Effector CD4-positive, alpha-beta T cell (primary cell): Measurements from ENCODE around the gene PTK7.
"Not testable (repeated sequence)": the region's sequence is repeated elsewhere in the genome, so short reads cannot be mapped to it uniquely, and the experiment has no call there.

ENCODE experiments used
- DNase-seq: peaks from one replicate; pipeline ENCODE4 v3.0.0-alpha.2; 2020

The PTK7 gene

GRCh38 chr6:43120101-43120763, 44.1 kb downstream of the PTK7 start:
- no peak for DNase-seq

DNA sequence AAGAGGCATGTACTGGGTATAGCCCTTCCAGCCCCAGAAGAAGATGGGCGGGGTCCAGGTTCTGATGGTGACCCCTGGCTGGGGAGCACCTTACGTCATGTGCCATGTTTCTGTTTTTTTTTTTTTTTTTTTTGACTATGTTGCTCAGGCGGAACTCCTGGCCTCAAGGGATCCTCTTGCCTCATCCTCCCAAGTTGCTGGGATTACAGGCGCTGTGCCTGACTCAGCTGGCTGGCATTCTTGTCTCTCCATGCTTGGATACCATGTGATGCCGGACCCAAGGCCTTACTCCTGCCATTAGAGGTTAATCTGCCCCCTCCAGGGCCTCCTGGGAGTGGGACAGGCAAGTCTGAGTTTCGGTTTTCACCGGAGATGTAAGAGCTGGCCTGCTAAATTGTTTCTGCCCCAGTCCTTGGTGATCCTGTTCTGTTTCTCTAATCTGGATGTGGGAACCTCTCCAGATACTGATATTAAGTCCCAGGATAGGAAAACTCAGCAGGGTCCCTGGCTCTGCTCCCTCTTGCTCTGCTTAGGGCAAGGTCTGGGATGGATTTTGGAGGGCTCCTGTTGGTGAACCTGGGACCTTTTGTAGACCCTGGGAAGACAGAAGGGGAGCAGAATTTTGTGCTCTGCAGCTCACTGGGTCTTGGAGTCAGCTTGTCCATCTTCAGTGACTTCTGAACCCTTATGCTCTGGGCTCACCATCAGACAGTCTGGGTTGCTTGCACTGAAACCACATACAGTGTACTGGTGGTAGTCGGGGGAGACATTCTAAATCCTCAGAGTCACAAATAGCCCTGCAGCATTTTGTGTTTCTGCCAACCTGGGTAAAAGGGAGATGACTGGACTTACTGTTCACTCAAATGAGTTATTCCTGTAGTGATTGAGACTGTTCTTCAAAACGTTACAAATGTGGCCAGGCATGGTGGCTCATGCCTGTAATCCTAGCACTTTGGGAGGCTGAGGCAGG, 45.1 kb downstream of the PTK7 start:
- DNase-seq, result no peak

- no peak for DNase-seq
Measured at GRCh38 chr6:43122146-43122545, 46.0 kb downstream of the PTK7 start.

DNA sequence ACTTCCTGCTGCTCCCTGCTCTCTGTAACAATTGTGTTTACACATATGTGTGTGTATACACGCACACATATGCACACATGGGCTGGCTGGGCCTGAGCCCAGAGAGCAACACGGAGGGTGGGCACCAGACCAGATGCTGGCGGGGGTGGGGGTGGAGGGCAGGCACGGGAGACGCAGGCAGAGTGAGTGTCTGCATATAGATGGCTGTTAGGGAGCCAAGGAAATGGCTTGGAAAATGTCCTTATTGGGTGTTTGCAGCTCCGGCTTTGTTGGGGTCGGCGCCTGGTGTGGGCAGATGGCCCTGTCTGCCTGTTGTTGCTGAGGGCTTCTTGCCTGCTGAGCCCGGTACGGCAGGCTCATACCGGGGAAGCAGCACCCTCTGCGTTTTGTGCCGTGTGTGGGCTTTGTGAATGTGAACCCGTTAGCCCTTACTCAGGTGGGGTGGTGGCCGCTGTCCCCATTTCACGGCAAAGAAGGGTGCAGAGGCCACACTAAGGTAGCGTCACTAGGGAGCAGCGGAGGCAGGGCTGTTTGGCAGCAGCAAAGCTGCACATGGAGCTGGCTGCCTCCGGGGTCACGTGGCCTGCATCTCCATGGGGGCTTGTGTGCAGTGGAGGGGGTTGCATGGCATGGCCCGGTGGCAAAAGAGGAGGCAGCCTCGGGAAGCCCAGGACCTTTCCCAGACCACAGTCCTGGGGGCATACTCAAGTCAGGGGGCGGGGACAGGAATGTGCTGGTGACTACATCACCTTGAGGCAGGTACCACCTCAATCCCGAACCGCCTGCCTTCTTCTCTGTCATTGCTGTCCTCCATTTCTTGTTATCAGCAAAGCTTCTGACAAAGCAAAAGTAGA, 47.6 kb downstream of the PTK7 start:
- no peak for DNase-seq

DNA sequence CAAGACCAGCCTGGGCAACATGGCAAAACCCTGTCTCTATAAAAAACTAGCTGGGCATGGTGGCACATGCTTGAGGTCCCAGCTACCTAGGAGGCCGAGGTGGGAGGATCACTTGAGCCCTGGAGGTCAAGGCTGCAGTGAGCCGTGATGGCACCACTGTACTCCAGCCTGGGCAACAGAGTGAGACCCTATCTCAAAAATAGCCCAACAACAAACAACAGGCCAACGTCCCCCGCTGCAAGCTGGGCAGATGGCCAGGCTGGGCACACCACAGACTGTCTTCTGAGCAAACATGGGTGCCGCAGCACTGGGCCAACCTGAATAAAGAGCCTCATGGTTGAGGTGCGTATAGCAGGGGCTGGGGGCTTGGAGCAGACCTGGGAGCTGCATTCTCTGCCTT, 48.4 kb downstream of the PTK7 start:
- DNase-seq, result no peak

GRCh38 chr6:43125119-43125518, 49.0 kb downstream of the PTK7 start:
- no peak for DNase-seq

GRCh38 chr6:43125555-43125954, 49.4 kb downstream of the PTK7 start:
- no peak for DNase-seq

DNA sequence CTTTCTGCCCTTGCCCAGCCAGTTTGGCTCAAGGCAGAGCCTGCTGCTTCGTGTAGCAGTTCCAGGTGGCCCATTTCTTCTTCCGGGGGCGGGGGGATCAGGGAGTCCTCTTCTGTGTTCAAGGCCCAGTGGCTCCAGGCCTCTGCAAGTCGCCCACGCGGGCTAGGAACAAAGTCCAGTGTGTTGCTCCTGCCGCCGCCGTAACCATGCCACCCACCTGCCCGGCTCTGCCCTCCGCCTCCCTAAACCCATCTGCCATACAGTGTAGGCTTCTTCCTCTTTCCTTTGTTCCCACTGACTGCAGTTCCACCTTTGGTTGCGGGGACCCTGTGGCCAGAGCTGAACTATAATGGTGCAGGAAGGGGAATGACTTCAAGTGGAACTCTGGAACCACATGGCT, 51.1 kb downstream of the PTK7 start:
- DNase-seq, result no peak

- DNase-seq, result no peak
Measured at GRCh38 chr6:43127877-43128276, 51.8 kb downstream of the PTK7 start.

DNA sequence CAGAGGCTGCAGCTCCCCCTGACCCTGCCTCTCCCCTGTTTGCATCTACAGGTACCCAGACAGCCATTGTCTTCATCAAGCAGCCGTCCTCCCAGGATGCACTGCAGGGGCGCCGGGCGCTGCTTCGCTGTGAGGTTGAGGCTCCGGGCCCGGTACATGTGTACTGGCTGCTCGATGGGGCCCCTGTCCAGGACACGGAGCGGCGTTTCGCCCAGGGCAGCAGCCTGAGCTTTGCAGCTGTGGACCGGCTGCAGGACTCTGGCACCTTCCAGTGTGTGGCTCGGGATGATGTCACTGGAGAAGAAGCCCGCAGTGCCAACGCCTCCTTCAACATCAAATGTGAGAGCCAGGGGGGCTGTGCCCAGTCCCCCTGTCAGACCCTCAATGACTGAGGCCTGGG, 52.8 kb downstream of the PTK7 start:
- no peak for DNase-seq

- DNase-seq, result no peak
Measured at GRCh38 chr6:43129434-43130194, 53.5 kb downstream of the PTK7 start.

DNA sequence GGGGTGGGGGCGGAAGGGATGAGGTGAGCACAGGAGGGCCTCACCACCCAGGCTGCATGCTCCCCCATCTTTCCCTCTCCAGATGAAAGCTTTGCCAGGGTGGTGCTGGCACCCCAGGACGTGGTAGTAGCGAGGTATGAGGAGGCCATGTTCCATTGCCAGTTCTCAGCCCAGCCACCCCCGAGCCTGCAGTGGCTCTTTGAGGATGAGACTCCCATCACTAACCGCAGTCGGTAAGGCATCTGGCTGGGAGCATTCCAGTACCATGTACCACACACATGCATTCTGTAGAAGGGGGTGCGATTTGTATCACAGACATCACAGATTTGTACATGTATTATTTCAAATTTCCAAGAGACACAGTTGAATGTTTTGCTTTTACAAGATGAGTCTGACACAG, 54.3 kb downstream of the PTK7 start:
- DNase-seq, result no peak

DNA sequence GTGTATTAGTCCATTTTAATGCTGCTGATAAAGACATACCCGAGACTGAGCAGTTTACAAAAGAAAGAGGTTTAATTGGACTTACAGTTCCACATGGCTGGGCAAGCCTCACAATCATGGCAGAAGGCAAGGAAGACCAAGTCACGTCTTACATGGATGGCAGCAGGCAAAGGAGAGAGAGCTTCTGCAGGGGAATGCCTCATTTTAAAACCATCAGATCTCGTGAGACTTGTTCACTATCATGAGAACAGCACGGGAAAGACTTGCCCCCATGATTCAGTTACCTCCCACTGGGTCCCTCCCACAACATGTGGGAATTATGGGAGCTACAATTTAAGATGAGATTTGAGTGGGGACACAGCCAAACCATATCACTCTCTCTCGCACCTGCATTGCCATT, 55.3 kb downstream of the PTK7 start:
- not testable (repeated sequence) for DNase-seq

GRCh38 chr6:43138267-43138666, 62.2 kb downstream of the PTK7 start:
- DNase-seq, result no peak

GRCh38 chr6:43139973-43140372, 63.9 kb downstream of the PTK7 start:
- DNase-seq, result not testable (repeated sequence)

- no peak for DNase-seq
Measured at GRCh38 chr6:43141644-43142043, 65.5 kb downstream of the PTK7 start.

DNA sequence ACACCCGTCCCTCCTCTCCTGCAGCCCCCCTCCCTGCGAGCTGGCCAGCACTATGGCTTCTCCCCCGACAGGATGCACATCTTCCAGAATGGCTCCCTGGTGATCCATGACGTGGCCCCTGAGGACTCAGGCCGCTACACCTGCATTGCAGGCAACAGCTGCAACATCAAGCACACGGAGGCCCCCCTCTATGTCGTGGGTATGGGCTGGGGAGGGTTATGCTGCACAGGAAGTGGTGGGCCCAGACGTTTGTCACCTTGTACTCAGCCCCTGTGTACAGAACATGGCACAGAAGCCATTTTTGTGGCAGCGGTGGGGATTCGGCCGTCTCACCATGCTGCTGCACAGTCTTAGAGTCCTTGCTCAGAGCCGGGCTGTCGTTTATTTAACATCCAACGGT, 66.0 kb downstream of the PTK7 start:
- peak; percentile 7 for DNase-seq

DNA sequence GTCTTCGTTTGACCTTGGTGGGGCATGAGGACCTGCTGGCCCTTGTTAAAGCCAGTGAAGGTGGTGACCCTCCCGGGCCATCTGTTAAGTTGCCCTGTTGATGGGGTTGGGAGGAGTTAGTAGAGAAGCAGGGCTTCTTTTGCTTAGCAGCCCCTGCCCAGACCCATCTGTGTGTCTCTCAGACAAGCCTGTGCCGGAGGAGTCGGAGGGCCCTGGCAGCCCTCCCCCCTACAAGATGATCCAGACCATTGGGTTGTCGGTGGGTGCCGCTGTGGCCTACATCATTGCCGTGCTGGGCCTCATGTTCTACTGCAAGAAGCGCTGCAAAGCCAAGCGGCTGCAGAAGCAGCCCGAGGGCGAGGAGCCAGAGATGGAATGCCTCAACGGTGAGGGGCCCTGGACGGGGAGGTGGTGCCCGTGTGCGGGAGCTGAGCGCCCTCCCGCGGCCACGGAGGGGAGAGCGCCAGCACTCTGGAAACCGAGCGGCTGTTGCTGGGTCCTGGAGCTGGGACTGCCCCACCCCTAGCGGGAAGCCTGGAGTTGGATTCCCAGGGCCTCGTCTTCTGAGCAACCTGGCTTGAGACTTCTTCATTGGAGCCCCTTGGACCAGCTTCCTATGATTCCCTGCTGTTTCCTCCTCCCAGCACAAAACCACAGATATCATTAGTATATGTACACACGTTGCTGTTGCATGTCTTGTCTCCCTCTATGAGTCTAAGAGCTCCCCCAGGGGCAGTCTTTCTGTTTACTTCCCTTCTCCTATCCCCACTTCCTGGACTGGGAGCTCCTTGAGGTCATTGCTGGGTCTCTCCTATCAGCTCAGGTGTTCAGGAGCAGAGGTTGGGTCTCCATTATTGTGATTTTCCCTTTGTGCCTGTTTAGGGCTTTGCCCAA, 67.4 kb downstream of the PTK7 start:
- DNase-seq, result peak; percentile 53

DNA sequence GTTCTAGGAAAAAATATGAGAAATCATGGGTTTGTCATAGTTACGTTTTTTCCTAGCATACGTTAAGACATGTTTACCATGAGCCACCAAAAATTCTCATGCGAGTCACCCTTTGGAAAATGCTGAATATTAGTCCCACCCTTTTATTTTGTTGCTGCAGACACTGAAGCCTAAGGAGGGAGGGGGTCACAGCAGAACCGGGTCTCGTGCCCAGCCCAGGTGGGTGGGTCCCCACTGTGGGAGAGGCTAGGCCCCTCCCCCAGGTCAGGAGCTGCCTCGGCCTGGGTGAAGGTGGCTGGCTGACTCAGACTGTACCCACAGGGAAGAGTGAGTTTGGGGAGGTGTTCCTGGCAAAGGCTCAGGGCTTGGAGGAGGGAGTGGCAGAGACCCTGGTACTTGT, 68.8 kb downstream of the PTK7 start:
- no peak for DNase-seq

- DNase-seq, result no peak
Measured at GRCh38 chr6:43146261-43146660, 70.1 kb downstream of the PTK7 start.
